Activated B cell treated with CpG ODN at 0.5 μM for 24 hours (primary cell): Measurements from ENCODE around the gene PRKAR1B. TPM values are rescaled to one million over a fixed set of nuclear protein-coding genes. Genes with fewer than 3 reads are reported as not detected.

Source experiments
- ATAC-seq: fragments of 200-7000 bp; cut with Tn5 transposase; one replicate; pipeline ENCODE4 v1.10.0; 2021; ENCODE audit warnings: low read depth, mild to moderate bottlenecking, moderate library complexity
- CTCF ChIA-PET: fragments of 350-600 bp; sonication (Branson Sonifier 250); formaldehyde crosslinking; loops from one replicate; lab custom pipeline; 2021; ENCODE audit warnings: antibody characterized with exemption; lab: Charles Lee
- POLR2A ChIA-PET: fragments of 350-600 bp; sonication (Branson Sonifier 250); formaldehyde crosslinking; loops from one replicate; lab custom pipeline; 2021; ENCODE audit warnings: antibody characterized with exemption; lab: Charles Lee
- DNase-seq: peaks from one replicate; pipeline ENCODE4 v3.0.0; 2022
- H3K27ac Mint-ChIP-seq: one replicate; pipeline ENCODE4 v1.8.0; 2020; ENCODE audit warnings: mixed read lengths
- H3K27me3 Mint-ChIP-seq: one replicate; pipeline ENCODE4 v1.8.0; 2021; ENCODE audit warnings: mixed read lengths
- H3K36me3 Mint-ChIP-seq: one replicate; pipeline ENCODE4 v1.8.0; 2021; ENCODE audit warnings: low read depth, mixed read lengths
- H3K4me1 Mint-ChIP-seq: one replicate; pipeline ENCODE4 v1.8.0; 2021; ENCODE audit warnings: mixed read lengths
- H3K4me3 Mint-ChIP-seq: one replicate; pipeline ENCODE4 v1.8.0; 2020; ENCODE audit warnings: mild to moderate bottlenecking, mixed read lengths
- H3K9me3 Mint-ChIP-seq: one replicate; pipeline ENCODE4 v1.8.0; 2020; ENCODE audit warnings: mixed read lengths
- CTCF ChIP-seq: fragments of 200-600 bp; IDR thresholded peaks from one replicate; pipeline ENCODE4 v1.8.0; 2022; ENCODE audit warnings: antibody characterized with exemption, mild to moderate bottlenecking
- intact Hi-C: fragments of 100-400 bp; cut with micrococcal nuclease; formaldehyde crosslinking; loops from one replicate; pipeline ENCODE4 v1.15.1; 2024
- total RNA-seq: library from RNA; stranded (reverse); gene quantifications from 2 replicates; pipeline ENCODE4 v1.2.3, GENCODE V29; 2022

Gene PRKAR1B
- total RNA-seq, 1 donor from 2014 or later, result 17.5 TPM

- TF ChIP-seq CTCF, result no peak
- intact Hi-C loops, result no loop called here
- ChIA-PET POLR2A (no interaction called here), CTCF (no interaction called here)
- Mint-ChIP-seq H3K27me3 (peaks cover 5% of the 10 kb centered on the region), H3K4me1 (peaks cover 10% of the 10 kb centered on the region), H3K36me3 (peaks cover 11% of the 10 kb centered on the region), H3K27ac (no peak overlapping the region), H3K4me3 (peak overlapping the region; percentile 65), H3K9me3 (no peaks in the 10 kb centered on the region)
- ATAC-seq, result no peak
- DNase-seq, result no peak
Measured at GRCh38 chr7:713139-713457, 14.0 kb downstream of the PRKAR1B start.

- no peak for TF ChIP-seq CTCF
- DNase-seq (no peak), ATAC-seq (peak; percentile 52)
- ChIA-PET POLR2A (no interaction called here), CTCF (no interaction called here)
- H3K9me3 Mint-ChIP-seq, result no peaks in the 10 kb centered on the region
- peaks cover 5% of the 10 kb centered on the region for H3K27me3 Mint-ChIP-seq
- H3K36me3 Mint-ChIP-seq, result peaks cover 13% of the 10 kb centered on the region
- peaks cover 10% of the 10 kb centered on the region for H3K4me1 Mint-ChIP-seq
- peak overlapping the region; percentile 65 for H3K4me3 Mint-ChIP-seq
- intact Hi-C loops, result no loop called here
- H3K27ac Mint-ChIP-seq, result no peak overlapping the region
Measured at GRCh38 chr7:712381-713138, 14.5 kb downstream of the PRKAR1B start.

- H3K4me1 Mint-ChIP-seq, result peaks cover 8% of the 10 kb centered on the region
- peaks cover 17% of the 10 kb centered on the region for H3K36me3 Mint-ChIP-seq
- no peak overlapping the region for H3K27ac Mint-ChIP-seq
- no peak overlapping the region for H3K4me3 Mint-ChIP-seq
- POLR2A ChIA-PET, result no interaction called here
- CTCF ChIA-PET, result no interaction called here
- no peak for ATAC-seq
- no peak for TF ChIP-seq CTCF
- intact Hi-C loops, result no loop called here
- DNase-seq, result no peak
- no peaks in the 10 kb centered on the region for H3K9me3 Mint-ChIP-seq
- peaks cover 5% of the 10 kb centered on the region for H3K27me3 Mint-ChIP-seq
Measured at GRCh38 chr7:711922-712380, 15.1 kb downstream of the PRKAR1B start.

- POLR2A ChIA-PET, result no interaction called here
- H3K27ac Mint-ChIP-seq, result no peak overlapping the region
Measured at GRCh38 chr7:711093-711921, 15.8 kb downstream of the PRKAR1B start.

More at GRCh38 chr7:711093-711921, 15.8 kb downstream of the PRKAR1B start:
- DNase-seq (no peak), ATAC-seq (no peak)
- intact Hi-C loops, result no loop called here
- TF ChIP-seq CTCF, result no peak
- Mint-ChIP-seq H3K4me3 (peak overlapping the region; percentile 28), H3K9me3 (no peaks in the 10 kb centered on the region), H3K27me3 (peaks cover 5% of the 10 kb centered on the region), H3K4me1 (peaks cover 8% of the 10 kb centered on the region), H3K36me3 (peaks cover 15% of the 10 kb centered on the region)
- CTCF ChIA-PET, result no interaction called here
